HepG2 (cell line): Measurements from ENCODE around the gene DUT. TPM values are rescaled to one million over a fixed set of nuclear protein-coding genes. Genes with fewer than 3 reads are reported as not detected.

Experiments
- ARID4A ChIP-seq: sonication (generic); formaldehyde crosslinking; IDR thresholded peaks from 2 replicates; pipeline ENCODE4 v1.5.0; 2020; ENCODE audit warnings: mild to moderate bottlenecking, missing genetic modification reagents, borderline replicate concordance
- CCAR2 ChIP-seq: fragments of 200-400 bp; formaldehyde crosslinking; optimal IDR thresholded peaks from 2 replicates; pipeline ENCODE3; 2018; ENCODE audit warnings: low read depth, mild to moderate bottlenecking, low read length, moderate library complexity
- CHD4 ChIP-seq: fragments of 200-600 bp; sonication (generic); IDR thresholded peaks from 2 replicates; pipeline ENCODE4 v1.7.0; 2017; ENCODE audit warnings: mild to moderate bottlenecking, low read length, borderline replicate concordance
- NRL ChIP-seq: sonication (generic); formaldehyde crosslinking; IDR thresholded peaks from 2 replicates; pipeline ENCODE4 v1.5.0; 2020; ENCODE audit warnings: missing genetic modification reagents, mild to moderate bottlenecking, moderate library complexity, borderline replicate concordance
- SAFB2 ChIP-seq: sonication (generic); formaldehyde crosslinking; IDR thresholded peaks from 2 replicates; pipeline ENCODE4 v1.5.1; 2020; ENCODE audit warnings: missing genetic modification reagents, low read depth, mild to moderate bottlenecking, borderline replicate concordance
- TGIF2 ChIP-seq: IDR thresholded peaks from 2 replicates; pipeline ENCODE4 v1.6.1; 2016; ENCODE audit warnings: control low read depth, missing compliant biosample characterization
- ZNF207 ChIP-seq: fragments of 450-650 bp; IDR thresholded peaks from 2 replicates; pipeline ENCODE4 v1.6.1; 2016; ENCODE audit warnings: antibody characterized with exemption, borderline replicate concordance
- ZNF367 ChIP-seq: sonication (generic); formaldehyde crosslinking; IDR thresholded peaks from 2 replicates; pipeline ENCODE4 v1.4.0; 2020; ENCODE audit warnings: missing genetic modification reagents, borderline replicate concordance
- ZNF431 ChIP-seq: sonication (generic); formaldehyde crosslinking; IDR thresholded peaks from 2 replicates; pipeline ENCODE4 v1.9.0; 2022; ENCODE audit warnings: missing genetic modification reagents, low read depth, mild to moderate bottlenecking, borderline replicate concordance
- ZSCAN31 ChIP-seq: sonication (generic); formaldehyde crosslinking; IDR thresholded peaks from 2 replicates; pipeline ENCODE4 v1.5.0; 2020; ENCODE audit warnings: low read depth, mild to moderate bottlenecking, missing genetic modification reagents
- polyA plus RNA-seq, 8 experiments: library from polyadenylated mRNA; depleted of rRNA in 3 of 8; stranded (reverse) in 7 of 8; unstranded in 1 of 8; fragments of >200 nt; fragmentation: Illumina TruSeq in 4 of 8; extraction: Trizol in 4 of 8; gene quantifications; 2 replicates each; pipeline versions ENCODE4 v1.2.1 to v1.2.3, GENCODE V29; 2011 to 2016; ENCODE audit warnings: low read depth in 4 of 8, missing spikeins in 1 of 8, mixed read lengths in 1 of 8; ENCODE audit not compliant: insufficient read depth in 1 of 8
- total RNA-seq, 5 experiments: library from RNA; depleted of rRNA; stranded (reverse); fragments of >200 nt; fragmentation: Illumina TruSeq; extraction: Trizol; gene quantifications; 2 replicates each; pipeline ENCODE4 v1.2.3, GENCODE V29; 2016; ENCODE audit warnings: low read depth in 1 of 5
- TF ChIP-seq, protein P1 (sequence below): sonication (generic); formaldehyde crosslinking; IDR thresholded peaks from 2 replicates; pipeline ENCODE4 v1.4.0; 2020; ENCODE audit warnings: missing genetic modification reagents
- TF ChIP-seq, protein P2 (sequence below): sonication (generic); formaldehyde crosslinking; IDR thresholded peaks from 2 replicates; pipeline ENCODE4 v1.8.0; 2022; ENCODE audit warnings: mild to moderate bottlenecking, missing genetic modification reagents, borderline replicate concordance
- TF ChIP-seq, protein P3 (sequence below): sonication (generic); formaldehyde crosslinking; IDR thresholded peaks from 2 replicates; pipeline ENCODE4 v1.8.0; 2022; ENCODE audit warnings: mild to moderate bottlenecking, missing genetic modification reagents

The DUT gene
- total and polyA plus RNA-seq, 2 of the 13 experiments (the other 11 are each of a cell fraction or from before 2014, with no cell fraction given): 36.7 to 131 TPM

GRCh38 chr15:48331796-48332641 lies 790 bp downstream of the DUT start (continued):
- TF ChIP-seq, protein P1, sequence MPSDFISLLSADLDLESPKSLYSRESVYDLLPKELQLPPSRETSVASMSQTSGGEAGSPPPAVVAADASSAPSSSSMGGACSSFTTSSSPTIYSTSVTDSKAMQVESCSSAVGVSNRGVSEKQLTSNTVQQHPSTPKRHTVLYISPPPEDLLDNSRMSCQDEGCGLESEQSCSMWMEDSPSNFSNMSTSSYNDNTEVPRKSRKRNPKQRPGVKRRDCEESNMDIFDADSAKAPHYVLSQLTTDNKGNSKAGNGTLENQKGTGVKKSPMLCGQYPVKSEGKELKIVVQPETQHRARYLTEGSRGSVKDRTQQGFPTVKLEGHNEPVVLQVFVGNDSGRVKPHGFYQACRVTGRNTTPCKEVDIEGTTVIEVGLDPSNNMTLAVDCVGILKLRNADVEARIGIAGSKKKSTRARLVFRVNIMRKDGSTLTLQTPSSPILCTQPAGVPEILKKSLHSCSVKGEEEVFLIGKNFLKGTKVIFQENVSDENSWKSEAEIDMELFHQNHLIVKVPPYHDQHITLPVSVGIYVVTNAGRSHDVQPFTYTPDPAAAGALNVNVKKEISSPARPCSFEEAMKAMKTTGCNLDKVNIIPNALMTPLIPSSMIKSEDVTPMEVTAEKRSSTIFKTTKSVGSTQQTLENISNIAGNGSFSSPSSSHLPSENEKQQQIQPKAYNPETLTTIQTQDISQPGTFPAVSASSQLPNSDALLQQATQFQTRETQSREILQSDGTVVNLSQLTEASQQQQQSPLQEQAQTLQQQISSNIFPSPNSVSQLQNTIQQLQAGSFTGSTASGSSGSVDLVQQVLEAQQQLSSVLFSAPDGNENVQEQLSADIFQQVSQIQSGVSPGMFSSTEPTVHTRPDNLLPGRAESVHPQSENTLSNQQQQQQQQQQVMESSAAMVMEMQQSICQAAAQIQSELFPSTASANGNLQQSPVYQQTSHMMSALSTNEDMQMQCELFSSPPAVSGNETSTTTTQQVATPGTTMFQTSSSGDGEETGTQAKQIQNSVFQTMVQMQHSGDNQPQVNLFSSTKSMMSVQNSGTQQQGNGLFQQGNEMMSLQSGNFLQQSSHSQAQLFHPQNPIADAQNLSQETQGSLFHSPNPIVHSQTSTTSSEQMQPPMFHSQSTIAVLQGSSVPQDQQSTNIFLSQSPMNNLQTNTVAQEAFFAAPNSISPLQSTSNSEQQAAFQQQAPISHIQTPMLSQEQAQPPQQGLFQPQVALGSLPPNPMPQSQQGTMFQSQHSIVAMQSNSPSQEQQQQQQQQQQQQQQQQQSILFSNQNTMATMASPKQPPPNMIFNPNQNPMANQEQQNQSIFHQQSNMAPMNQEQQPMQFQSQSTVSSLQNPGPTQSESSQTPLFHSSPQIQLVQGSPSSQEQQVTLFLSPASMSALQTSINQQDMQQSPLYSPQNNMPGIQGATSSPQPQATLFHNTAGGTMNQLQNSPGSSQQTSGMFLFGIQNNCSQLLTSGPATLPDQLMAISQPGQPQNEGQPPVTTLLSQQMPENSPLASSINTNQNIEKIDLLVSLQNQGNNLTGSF (CRISPR knock-in tag): no peak
- TF ChIP-seq ZNF431 (CRISPR knock-in tag) (no peak), SAFB2 (CRISPR knock-in tag) (no peak), TGIF2 (CRISPR knock-in tag) (0 out of 2 replicates have a peak, but pooled peaks have one; percentile 29), ZNF207 (no peak), ARID4A (CRISPR knock-in tag) (peak; percentile 63), CCAR2 (no peak), ZSCAN31 (CRISPR knock-in tag) (peak; percentile 21), CHD4 (no peak), NRL (CRISPR knock-in tag) (0 out of 2 replicates have a peak, but pooled peaks have one; percentile 38), ZNF367 (CRISPR knock-in tag) (0 out of 2 replicates have a peak, but pooled peaks have one; percentile 62)
- TF ChIP-seq, protein P2, sequence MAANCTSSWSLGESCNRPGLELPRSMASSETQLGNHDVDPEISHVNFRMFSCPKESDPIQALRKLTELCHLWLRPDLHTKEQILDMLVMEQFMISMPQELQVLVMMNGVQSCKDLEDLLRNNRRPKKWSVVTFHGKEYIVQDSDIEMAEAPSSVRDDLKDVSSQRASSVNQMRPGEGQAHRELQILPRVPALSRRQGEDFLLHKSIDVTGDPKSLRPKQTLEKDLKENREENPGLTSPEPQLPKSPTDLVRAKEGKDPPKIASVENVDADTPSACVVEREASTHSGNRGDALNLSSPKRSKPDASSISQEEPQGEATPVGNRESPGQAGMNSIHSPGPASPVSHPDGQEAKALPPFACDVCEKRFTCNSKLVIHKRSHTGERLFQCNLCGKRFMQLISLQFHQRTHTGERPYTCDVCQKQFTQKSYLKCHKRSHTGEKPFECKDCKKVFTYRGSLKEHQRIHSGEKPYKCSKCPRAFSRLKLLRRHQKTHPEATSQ (CRISPR knock-in tag): 0 out of 2 replicates have a peak, but pooled peaks have one; percentile 15
- TF ChIP-seq, protein P3, sequence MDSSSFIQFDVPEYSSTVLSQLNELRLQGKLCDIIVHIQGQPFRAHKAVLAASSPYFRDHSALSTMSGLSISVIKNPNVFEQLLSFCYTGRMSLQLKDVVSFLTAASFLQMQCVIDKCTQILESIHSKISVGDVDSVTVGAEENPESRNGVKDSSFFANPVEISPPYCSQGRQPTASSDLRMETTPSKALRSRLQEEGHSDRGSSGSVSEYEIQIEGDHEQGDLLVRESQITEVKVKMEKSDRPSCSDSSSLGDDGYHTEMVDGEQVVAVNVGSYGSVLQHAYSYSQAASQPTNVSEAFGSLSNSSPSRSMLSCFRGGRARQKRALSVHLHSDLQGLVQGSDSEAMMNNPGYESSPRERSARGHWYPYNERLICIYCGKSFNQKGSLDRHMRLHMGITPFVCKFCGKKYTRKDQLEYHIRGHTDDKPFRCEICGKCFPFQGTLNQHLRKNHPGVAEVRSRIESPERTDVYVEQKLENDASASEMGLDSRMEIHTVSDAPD (CRISPR knock-in tag): no peak
